MM.1S (cell line): Measurements from ENCODE around the gene R3HDM4.

Experiments
- DNase-seq: peaks from one replicate; pipeline ENCODE4 v3.0.0-alpha.2; 2015
- H2AFZ ChIP-seq: fragments of 300-600 bp; sonication (generic); 2 replicates; pipeline ENCODE4 v1.6.0; 2016; ENCODE audit warnings: antibody characterized with exemption, low read length
- H3F3A ChIP-seq: fragments of 300-600 bp; sonication (generic); 2 replicates; pipeline ENCODE4 v1.6.1; 2016; ENCODE audit warnings: mild to moderate bottlenecking, antibody characterized with exemption, low read length, moderate library complexity, mixed read lengths; ENCODE audit not compliant: insufficient read depth
- H3K27ac ChIP-seq: fragments of 300-600 bp; sonication (generic); 2 replicates; pipeline ENCODE4 v1.5.1; 2016; ENCODE audit warnings: mild to moderate bottlenecking, low read length
- H3K27me3 ChIP-seq: fragments of 300-600 bp; sonication (generic); replicated peaks from 2 replicates; pipeline ENCODE4 v1.6.0; 2016; ENCODE audit warnings: low read length; ENCODE audit not compliant: insufficient read depth
- H3K36me3 ChIP-seq: fragments of 300-600 bp; sonication (generic); replicated peaks from 2 replicates; pipeline ENCODE4 v1.6.1; 2016; ENCODE audit warnings: mild to moderate bottlenecking, low read length, mixed read lengths; ENCODE audit not compliant: insufficient read depth
- H3K4me1 ChIP-seq: fragments of 300-600 bp; sonication (generic); 2 replicates; pipeline ENCODE4 v1.6.1; 2016; ENCODE audit warnings: low read length, mixed read lengths
- H3K4me2 ChIP-seq: fragments of 300-600 bp; sonication (generic); 2 replicates; pipeline ENCODE4 v1.6.0; 2016; ENCODE audit warnings: low read depth, low read length
- H3K4me3 ChIP-seq: fragments of 300-600 bp; sonication (generic); 2 replicates; pipeline ENCODE4 v1.5.1; 2016; ENCODE audit warnings: low read length, mixed read lengths
- H3K79me2 ChIP-seq: fragments of 300-600 bp; sonication (generic); 2 replicates; pipeline ENCODE4 v1.6.1; 2016; ENCODE audit warnings: mixed run types, low read length, mixed read lengths
- H3K9ac ChIP-seq: fragments of 300-600 bp; sonication (generic); 2 replicates; pipeline ENCODE4 v1.6.1; 2016; ENCODE audit warnings: low read length, mixed read lengths
- H3K9me2 ChIP-seq: fragments of 300-600 bp; sonication (generic); replicated peaks from 2 replicates; pipeline ENCODE4 v1.6.1; 2016; ENCODE audit warnings: mild to moderate bottlenecking, low read length, mixed read lengths; ENCODE audit not compliant: insufficient read depth
- H3K9me3 ChIP-seq: fragments of 300-600 bp; sonication (generic); replicated peaks from 2 replicates; pipeline ENCODE4 v1.6.1; 2016; ENCODE audit warnings: mild to moderate bottlenecking, low read length, mixed read lengths; ENCODE audit not compliant: insufficient read depth
- H4K20me1 ChIP-seq: fragments of 300-600 bp; sonication (generic); 2 replicates; pipeline ENCODE4 v1.6.1; 2016; ENCODE audit warnings: mild to moderate bottlenecking, low read length, moderate library complexity, mixed read lengths; ENCODE audit not compliant: insufficient read depth
- CTCF ChIP-seq: fragments of 300-600 bp; sonication (generic); IDR thresholded peaks from 2 replicates; pipeline ENCODE4 v1.5.1; 2016; ENCODE audit warnings: antibody characterized with exemption, low read length, mixed read lengths
- EZH2 ChIP-seq: fragments of 300-600 bp; sonication (generic); optimal IDR thresholded peaks from 2 replicates; pipeline ENCODE3; 2017; ENCODE audit warnings: low read depth, mild to moderate bottlenecking, antibody characterized with exemption, low read length, mixed read lengths
- EZH2phosphoT487 ChIP-seq: fragments of 300-600 bp; sonication (generic); IDR thresholded peaks from 2 replicates; pipeline ENCODE4 v1.6.1; 2018; ENCODE audit warnings: antibody characterized with exemption, low read length

The R3HDM4 gene

GRCh38 chr19:870963-871401 is 42.0 kb downstream of the R3HDM4 start:
- H3K9me3 ChIP-seq, result no peaks in the 10 kb centered on the region
- H3K36me3 ChIP-seq, result no peaks in the 10 kb centered on the region
- H2AFZ ChIP-seq, result no peak overlapping the region
- H4K20me1 ChIP-seq, result no peaks in the 10 kb centered on the region
- DNase-seq, result no peak
- TF ChIP-seq CTCF (no peak), EZH2 (no peak), EZH2phosphoT487 (no peak)
- H3F3A ChIP-seq, result peaks cover 8% of the 10 kb centered on the region; the same call in 1 of the 2 replicates
- H3K4me3 ChIP-seq, result no peak overlapping the region
- 0 out of 2 replicates have a peak, but pooled peaks cover 7% of the 10 kb centered on the region for H3K4me1 ChIP-seq
- no peaks in the 10 kb centered on the region for H3K79me2 ChIP-seq
- H3K27me3 ChIP-seq, result no peaks in the 10 kb centered on the region
- no peak overlapping the region for H3K27ac ChIP-seq
- H3K4me2 ChIP-seq, result no peak overlapping the region
- no peaks in the 10 kb centered on the region for H3K9me2 ChIP-seq
- H3K9ac ChIP-seq, result no peak overlapping the region

GRCh38 chr19:870314-870713 is 42.7 kb downstream of the R3HDM4 start:
- TF ChIP-seq EZH2phosphoT487 (no peak), CTCF (no peak), EZH2 (no peak)
- Histone ChIP-seq H2AFZ (no peak overlapping the region), H3K9ac (no peak overlapping the region), H3K27me3 (no peaks in the 10 kb centered on the region), H3K27ac (no peak overlapping the region), H3K9me2 (no peaks in the 10 kb centered on the region), H3K4me3 (no peak overlapping the region), H3K9me3 (no peaks in the 10 kb centered on the region), H3F3A (peaks cover 9% of the 10 kb centered on the region; the same call in 1 of the 2 replicates), H3K79me2 (no peaks in the 10 kb centered on the region), H3K4me2 (no peak overlapping the region), H3K36me3 (no peaks in the 10 kb centered on the region), H4K20me1 (no peaks in the 10 kb centered on the region), H3K4me1 (0 out of 2 replicates have a peak, but pooled peaks cover 7% of the 10 kb centered on the region)
- DNase-seq, result no peak

GRCh38 chr19:869245-870177 is 43.5 kb downstream of the R3HDM4 start:
- Histone ChIP-seq H3K4me3 (no peak overlapping the region), H3K9ac (no peak overlapping the region), H3K27ac (no peak overlapping the region), H3K4me2 (no peak overlapping the region), H3K9me3 (no peaks in the 10 kb centered on the region), H3K79me2 (no peaks in the 10 kb centered on the region), H3K4me1 (0 out of 2 replicates have a peak, but pooled peaks cover 7% of the 10 kb centered on the region), H3F3A (peaks cover 11% of the 10 kb centered on the region), H3K27me3 (no peaks in the 10 kb centered on the region), H3K9me2 (no peaks in the 10 kb centered on the region), H4K20me1 (no peaks in the 10 kb centered on the region), H3K36me3 (no peaks in the 10 kb centered on the region), H2AFZ (no peak overlapping the region)
- TF ChIP-seq CTCF (no peak), EZH2 (no peak), EZH2phosphoT487 (no peak)
- no peak for DNase-seq
